K562 (cell line): ENCODE data around the gene ATXN7L1. TPM values are rescaled to one million over a fixed set of nuclear protein-coding genes. Genes with fewer than 3 reads are reported as not detected.

Experiments
- ADNP ChIP-seq: fragments of 200-800 bp; sonication (Bioruptor generic); IDR thresholded peaks from 2 replicates; pipeline ENCODE4 v1.6.1; 2016; ENCODE audit warnings: missing genetic modification characterization, missing compliant biosample characterization
- ARID2 ChIP-seq: fragments of 450-650 bp; IDR thresholded peaks from 2 replicates; pipeline ENCODE4 v1.6.1; 2017; ENCODE audit warnings: antibody characterized with exemption, mild to moderate bottlenecking
- BMI1 ChIP-seq: fragments of 150-350 bp; IDR thresholded peaks from 2 replicates; pipeline ENCODE4 v1.6.1; 2014; ENCODE audit warnings: low read length
- DDX20 ChIP-seq: fragments of 450-650 bp; IDR thresholded peaks from 2 replicates; pipeline ENCODE4 v1.6.1; 2016; ENCODE audit warnings: missing genetic modification characterization, low read depth, mild to moderate bottlenecking, missing compliant biosample characterization, moderate library complexity
- EWSR1 ChIP-seq: fragments of 450-650 bp; IDR thresholded peaks from 2 replicates; pipeline ENCODE4 v1.6.1; 2018; ENCODE audit warnings: borderline replicate concordance, mild to moderate bottlenecking, low read depth, moderate library complexity; ENCODE audit not compliant: partially characterized antibody
- GABPA ChIP-seq: fragments of 200-800 bp; sonication (Bioruptor generic); conservative IDR thresholded peaks from 2 replicates; pipeline ENCODE4 v1.6.1; 2016; ENCODE audit warnings: low read depth, missing genetic modification characterization, missing compliant biosample characterization
- L3MBTL2 ChIP-seq: fragments of 450-650 bp; IDR thresholded peaks from 2 replicates; pipeline ENCODE4 v1.6.1; 2016; ENCODE audit warnings: mild to moderate bottlenecking, moderate library complexity
- MCM2 ChIP-seq: fragments of 450-650 bp; IDR thresholded peaks from 2 replicates; pipeline ENCODE4 v1.6.1; 2017; ENCODE audit warnings: low read depth, mild to moderate bottlenecking
- PHTF2 ChIP-seq: fragments of 250-450 bp; sonication (Bioruptor Pico); IDR thresholded peaks from 2 replicates; pipeline ENCODE4 v1.5.0; 2021; ENCODE audit warnings: mild to moderate bottlenecking
- TBL1XR1 ChIP-seq, 2 experiments: IDR thresholded peaks; 2 replicates each; pipeline ENCODE4 v1.6.1; 2012; ENCODE audit warnings: improper control_type of control experiment in 2 of 2, low read length in 2 of 2, mild to moderate bottlenecking in 1 of 2
- TEAD4 ChIP-seq, 2 experiments: sonication (generic) in 1 of 2; formaldehyde crosslinking in 1 of 2; IDR thresholded peaks; 2 replicates each; pipeline versions ENCODE4 v1.6.1 to v1.8.0; 2012 to 2022; ENCODE audit warnings: borderline replicate concordance in 1 of 2, inconsistent platforms in 1 of 2, low read length in 1 of 2, mild to moderate bottlenecking in 1 of 2, missing genetic modification reagents in 1 of 2
- XRCC5 ChIP-seq: fragments of 200-400 bp; formaldehyde crosslinking; IDR thresholded peaks from 2 replicates; pipeline ENCODE4 v1.6.1; 2017; ENCODE audit warnings: low read depth, mild to moderate bottlenecking, low read length
- YY1 ChIP-seq, 3 experiments: IDR thresholded peaks; 2 replicates each; pipeline ENCODE4 v1.6.1; 2011; ENCODE audit warnings: low read length in 2 of 3, mild to moderate bottlenecking in 2 of 3, moderate library complexity in 2 of 3, borderline replicate concordance in 1 of 3, control low read depth in 1 of 3, low read depth in 1 of 3; ENCODE audit not compliant: insufficient read depth in 3 of 3, insufficient replicate concordance in 2 of 3, control insufficient read depth in 1 of 3, insufficient read length in 1 of 3; ENCODE audit errors: extremely low read depth in 1 of 3
- ZBTB12 ChIP-seq: fragments of 250-450 bp; sonication (Bioruptor Pico); IDR thresholded peaks from 2 replicates; pipeline ENCODE4 v1.4.0; 2020
- polyA plus RNA-seq, 8 experiments: library from polyadenylated mRNA; depleted of rRNA in 4 of 8; stranded (reverse) in 5 of 8; unstranded in 3 of 8; fragments of >200 nt; fragmentation: Nextera tagmentation in 2 of 8; fragmentation: Illumina TruSeq in 1 of 8; extraction: Ambion mirVana in 2 of 8; extraction: Trizol in 1 of 8; gene quantifications; 2 replicates each; pipeline versions ENCODE4 v1.2.1 to v1.2.3, GENCODE V29; 2011 to 2014; ENCODE audit warnings: inconsistent platforms in 1 of 8, missing spikeins in 1 of 8
- total RNA-seq, 7 experiments: library from RNA; depleted of rRNA in 6 of 7; stranded (reverse); fragments of >200 nt in 6 of 7; fragmentation: Illumina TruSeq in 2 of 7; extraction: Trizol in 2 of 7; gene quantifications; 2 replicates each; pipeline versions ENCODE4 v1.2.1 to v1.2.3, GENCODE V29; 2011 to 2021; ENCODE audit warnings: low replicate concordance in 1 of 7
- TF ChIP-seq, protein P1 (sequence below): fragments of 250-450 bp; sonication (Bioruptor Pico); IDR thresholded peaks from 2 replicates; pipeline ENCODE4 v1.5.0; 2020; ENCODE audit warnings: mild to moderate bottlenecking, borderline replicate concordance
- TF ChIP-seq, protein P2 (sequence below): fragments of 450-650 bp; IDR thresholded peaks from 2 replicates; pipeline ENCODE4 v1.6.1; 2017; ENCODE audit warnings: antibody characterized with exemption, mild to moderate bottlenecking
- TF ChIP-seq, protein P3 (sequence below): fragments of 250-450 bp; sonication (Bioruptor Pico); IDR thresholded peaks from 2 replicates; pipeline ENCODE4 v1.5.0; 2022; ENCODE audit warnings: mild to moderate bottlenecking

The ATXN7L1 gene
- total and polyA plus RNA-seq, 9 of the 15 experiments (the other 6 are each of a cell fraction or from before 2014, with no cell fraction given), result 6.6 to 13.7 (median 10.7) TPM

- TF ChIP-seq, protein P1, sequence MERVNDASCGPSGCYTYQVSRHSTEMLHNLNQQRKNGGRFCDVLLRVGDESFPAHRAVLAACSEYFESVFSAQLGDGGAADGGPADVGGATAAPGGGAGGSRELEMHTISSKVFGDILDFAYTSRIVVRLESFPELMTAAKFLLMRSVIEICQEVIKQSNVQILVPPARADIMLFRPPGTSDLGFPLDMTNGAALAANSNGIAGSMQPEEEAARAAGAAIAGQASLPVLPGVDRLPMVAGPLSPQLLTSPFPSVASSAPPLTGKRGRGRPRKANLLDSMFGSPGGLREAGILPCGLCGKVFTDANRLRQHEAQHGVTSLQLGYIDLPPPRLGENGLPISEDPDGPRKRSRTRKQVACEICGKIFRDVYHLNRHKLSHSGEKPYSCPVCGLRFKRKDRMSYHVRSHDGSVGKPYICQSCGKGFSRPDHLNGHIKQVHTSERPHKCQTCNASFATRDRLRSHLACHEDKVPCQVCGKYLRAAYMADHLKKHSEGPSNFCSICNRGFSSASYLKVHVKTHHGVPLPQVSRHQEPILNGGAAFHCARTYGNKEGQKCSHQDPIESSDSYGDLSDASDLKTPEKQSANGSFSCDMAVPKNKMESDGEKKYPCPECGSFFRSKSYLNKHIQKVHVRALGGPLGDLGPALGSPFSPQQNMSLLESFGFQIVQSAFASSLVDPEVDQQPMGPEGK (CRISPR knock-in tag), result no peak
- TF ChIP-seq TBL1XR1 (IDR thresholded peaks at IDR 0.05; ENCODE audit: low read length in 2 of 2) (no peak), YY1 (IDR thresholded peaks at IDR 0.05; ENCODE audit: borderline replicate concordance in 1 of 3, control insufficient read depth in 1 of 3, extremely low read depth in 1 of 3, insufficient read depth in 3 of 3, insufficient read length in 1 of 3, insufficient replicate concordance in 2 of 3, low read depth in 1 of 3, low read length in 2 of 3) (no peak), PHTF2 (CRISPR knock-in tag) (no peak), MCM2 (no peak), DDX20 (tag) (no peak), XRCC5 (no peak), BMI1 (no peak), ADNP (tag) (no peak), ARID2 (no peak), EWSR1 (no peak), ZBTB12 (CRISPR knock-in tag) (no peak), L3MBTL2 (peak; percentile 57), GABPA (tag) (no peak), TEAD4 (IDR thresholded peaks at IDR 0.05; ENCODE audit: low read length) (peak; percentile 14; the same call in 1 of the 2 replicates), TEAD4 (CRISPR knock-in tag; IDR thresholded peaks at IDR 0.05; ENCODE audit: borderline replicate concordance) (no peak)
- TF ChIP-seq, protein P2, sequence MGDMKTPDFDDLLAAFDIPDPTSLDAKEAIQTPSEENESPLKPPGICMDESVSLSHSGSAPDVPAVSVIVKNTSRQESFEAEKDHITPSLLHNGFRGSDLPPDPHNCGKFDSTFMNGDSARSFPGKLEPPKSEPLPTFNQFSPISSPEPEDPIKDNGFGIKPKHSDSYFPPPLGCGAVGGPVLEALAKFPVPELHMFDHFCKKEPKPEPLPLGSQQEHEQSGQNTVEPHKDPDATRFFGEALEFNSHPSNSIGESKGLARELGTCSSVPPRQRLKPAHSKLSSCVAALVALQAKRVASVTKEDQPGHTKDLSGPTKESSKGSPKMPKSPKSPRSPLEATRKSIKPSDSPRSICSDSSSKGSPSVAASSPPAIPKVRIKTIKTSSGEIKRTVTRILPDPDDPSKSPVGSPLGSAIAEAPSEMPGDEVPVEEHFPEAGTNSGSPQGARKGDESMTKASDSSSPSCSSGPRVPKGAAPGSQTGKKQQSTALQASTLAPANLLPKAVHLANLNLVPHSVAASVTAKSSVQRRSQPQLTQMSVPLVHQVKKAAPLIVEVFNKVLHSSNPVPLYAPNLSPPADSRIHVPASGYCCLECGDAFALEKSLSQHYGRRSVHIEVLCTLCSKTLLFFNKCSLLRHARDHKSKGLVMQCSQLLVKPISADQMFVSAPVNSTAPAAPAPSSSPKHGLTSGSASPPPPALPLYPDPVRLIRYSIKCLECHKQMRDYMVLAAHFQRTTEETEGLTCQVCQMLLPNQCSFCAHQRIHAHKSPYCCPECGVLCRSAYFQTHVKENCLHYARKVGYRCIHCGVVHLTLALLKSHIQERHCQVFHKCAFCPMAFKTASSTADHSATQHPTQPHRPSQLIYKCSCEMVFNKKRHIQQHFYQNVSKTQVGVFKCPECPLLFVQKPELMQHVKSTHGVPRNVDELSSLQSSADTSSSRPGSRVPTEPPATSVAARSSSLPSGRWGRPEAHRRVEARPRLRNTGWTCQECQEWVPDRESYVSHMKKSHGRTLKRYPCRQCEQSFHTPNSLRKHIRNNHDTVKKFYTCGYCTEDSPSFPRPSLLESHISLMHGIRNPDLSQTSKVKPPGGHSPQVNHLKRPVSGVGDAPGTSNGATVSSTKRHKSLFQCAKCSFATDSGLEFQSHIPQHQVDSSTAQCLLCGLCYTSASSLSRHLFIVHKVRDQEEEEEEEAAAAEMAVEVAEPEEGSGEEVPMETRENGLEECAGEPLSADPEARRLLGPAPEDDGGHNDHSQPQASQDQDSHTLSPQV, result peak; percentile 50; the same call in 1 of the 2 replicates
- TF ChIP-seq, protein P3, sequence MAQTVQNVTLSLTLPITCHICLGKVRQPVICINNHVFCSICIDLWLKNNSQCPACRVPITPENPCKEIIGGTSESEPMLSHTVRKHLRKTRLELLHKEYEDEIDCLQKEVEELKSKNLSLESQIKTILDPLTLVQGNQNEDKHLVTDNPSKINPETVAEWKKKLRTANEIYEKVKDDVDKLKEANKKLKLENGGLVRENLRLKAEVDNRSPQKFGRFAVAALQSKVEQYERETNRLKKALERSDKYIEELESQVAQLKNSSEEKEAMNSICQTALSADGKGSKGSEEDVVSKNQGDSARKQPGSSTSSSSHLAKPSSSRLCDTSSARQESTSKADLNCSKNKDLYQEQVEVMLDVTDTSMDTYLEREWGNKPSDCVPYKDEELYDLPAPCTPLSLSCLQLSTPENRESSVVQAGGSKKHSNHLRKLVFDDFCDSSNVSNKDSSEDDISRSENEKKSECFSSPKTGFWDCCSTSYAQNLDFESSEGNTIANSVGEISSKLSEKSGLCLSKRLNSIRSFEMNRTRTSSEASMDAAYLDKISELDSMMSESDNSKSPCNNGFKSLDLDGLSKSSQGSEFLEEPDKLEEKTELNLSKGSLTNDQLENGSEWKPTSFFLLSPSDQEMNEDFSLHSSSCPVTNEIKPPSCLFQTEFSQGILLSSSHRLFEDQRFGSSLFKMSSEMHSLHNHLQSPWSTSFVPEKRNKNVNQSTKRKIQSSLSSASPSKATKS (CRISPR knock-in tag), result no peak
These were observed 290.4 kb downstream of the ATXN7L1 start (continued) for GRCh38 chr7:105585850-105586500.
